AG04450 (cell line): ENCODE data around the gene POLR1A. TPM values are rescaled to one million over a fixed set of nuclear protein-coding genes. Genes with fewer than 3 reads are reported as not detected.

Experiments used
- CTCF ChIA-PET: fragments of 300-600, 350-600 bp; formaldehyde crosslinking; extraction: SDS; loops from one replicate; lab custom pipeline; 2022; ENCODE audit warnings: antibody characterized with exemption, inconsistent platforms; lab: Charles Lee
- POLR2A ChIA-PET: fragments of 350-600 bp; formaldehyde crosslinking; extraction: SDS; loops from one replicate; lab custom pipeline; 2021; ENCODE audit warnings: antibody characterized with exemption, inconsistent platforms; lab: Yijun Ruan, JAX
- DNase-seq: peaks from one replicate; pipeline ENCODE4 v3.0.0-alpha.2; 2011; ENCODE audit warnings: low read depth, low spot score
- H3K27ac ChIP-seq: one replicate; pipeline ENCODE4 v1.5.1; 2012; ENCODE audit warnings: low read depth, low read length, control low read depth
- H3K27me3 ChIP-seq: one replicate; pipeline ENCODE4 v1.6.0; 2012; ENCODE audit warnings: low read length; ENCODE audit not compliant: control insufficient read depth, insufficient read depth
- H3K4me3 ChIP-seq: 2 replicates; pipeline ENCODE4 v1.5.1; 2011; ENCODE audit warnings: mild to moderate bottlenecking, low read depth, low read length, control low read depth
- H3K9me3 ChIP-seq: 2 replicates; pipeline ENCODE4 v1.5.1; 2012; ENCODE audit warnings: low read length; ENCODE audit not compliant: control insufficient read depth, insufficient read depth
- polyA plus RNA-seq: library from polyadenylated mRNA; depleted of rRNA; stranded (reverse); fragments of >200 nt; gene quantifications from 2 replicates; pipeline ENCODE4 v1.2.3, GENCODE V29; 2011
- TF ChIP-seq, protein P1 (sequence below): IDR thresholded peaks from 2 replicates; pipeline ENCODE4 v1.5.1; 2011; ENCODE audit warnings: low read depth, low read length, control low read depth, inconsistent platforms

The POLR1A gene
- polyA plus RNA-seq, 1 experiment, result 11.1 TPM

DNA sequence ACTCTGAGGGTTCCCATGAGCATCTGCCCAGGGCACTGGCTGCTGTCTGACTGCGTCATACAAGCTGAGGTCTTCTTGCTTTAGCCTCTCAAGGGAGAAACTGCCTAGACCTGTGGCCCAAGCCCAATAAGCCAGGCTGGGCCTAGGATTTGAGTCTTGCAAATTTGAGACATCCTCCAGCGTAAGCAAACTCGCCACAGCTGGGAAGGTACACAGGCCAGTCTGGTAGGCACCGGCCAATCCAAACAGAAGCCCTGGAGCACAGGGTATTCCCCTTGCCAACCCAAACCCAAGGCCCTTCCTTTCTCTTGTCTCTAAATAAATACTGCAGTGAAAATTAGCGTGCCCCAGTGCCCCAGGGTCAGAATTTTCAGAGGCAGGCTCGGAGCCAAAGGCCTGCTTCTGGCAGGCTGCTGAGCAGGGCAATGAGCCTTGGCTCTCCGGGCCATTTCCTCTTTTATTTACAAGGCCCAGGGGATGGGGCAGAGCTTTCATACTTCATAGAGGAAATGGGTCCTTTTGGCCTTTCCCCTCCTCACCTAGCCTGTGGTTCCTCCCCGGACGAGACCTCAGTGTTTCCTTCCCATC is 33.3 kb downstream of the POLR1A start:
- CTCF ChIA-PET, result interaction anchor here (0.5 to 1.9 kb wide), 3 partner anchors 183 to 245 kb away, joined by 3 to 13 read pairs (median 3); no protein-coding TSS in a partner anchor
- H3K27ac ChIP-seq, result no peak overlapping the region
- POLR2A ChIA-PET, result no interaction called here
- no peaks in the 10 kb centered on the region for H3K27me3 ChIP-seq
- DNase-seq, result no peak
- TF ChIP-seq, protein P1, sequence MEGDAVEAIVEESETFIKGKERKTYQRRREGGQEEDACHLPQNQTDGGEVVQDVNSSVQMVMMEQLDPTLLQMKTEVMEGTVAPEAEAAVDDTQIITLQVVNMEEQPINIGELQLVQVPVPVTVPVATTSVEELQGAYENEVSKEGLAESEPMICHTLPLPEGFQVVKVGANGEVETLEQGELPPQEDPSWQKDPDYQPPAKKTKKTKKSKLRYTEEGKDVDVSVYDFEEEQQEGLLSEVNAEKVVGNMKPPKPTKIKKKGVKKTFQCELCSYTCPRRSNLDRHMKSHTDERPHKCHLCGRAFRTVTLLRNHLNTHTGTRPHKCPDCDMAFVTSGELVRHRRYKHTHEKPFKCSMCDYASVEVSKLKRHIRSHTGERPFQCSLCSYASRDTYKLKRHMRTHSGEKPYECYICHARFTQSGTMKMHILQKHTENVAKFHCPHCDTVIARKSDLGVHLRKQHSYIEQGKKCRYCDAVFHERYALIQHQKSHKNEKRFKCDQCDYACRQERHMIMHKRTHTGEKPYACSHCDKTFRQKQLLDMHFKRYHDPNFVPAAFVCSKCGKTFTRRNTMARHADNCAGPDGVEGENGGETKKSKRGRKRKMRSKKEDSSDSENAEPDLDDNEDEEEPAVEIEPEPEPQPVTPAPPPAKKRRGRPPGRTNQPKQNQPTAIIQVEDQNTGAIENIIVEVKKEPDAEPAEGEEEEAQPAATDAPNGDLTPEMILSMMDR, result no peak
- H3K9me3 ChIP-seq, result no peaks in the 10 kb centered on the region
- no peak overlapping the region for H3K4me3 ChIP-seq

DNA sequence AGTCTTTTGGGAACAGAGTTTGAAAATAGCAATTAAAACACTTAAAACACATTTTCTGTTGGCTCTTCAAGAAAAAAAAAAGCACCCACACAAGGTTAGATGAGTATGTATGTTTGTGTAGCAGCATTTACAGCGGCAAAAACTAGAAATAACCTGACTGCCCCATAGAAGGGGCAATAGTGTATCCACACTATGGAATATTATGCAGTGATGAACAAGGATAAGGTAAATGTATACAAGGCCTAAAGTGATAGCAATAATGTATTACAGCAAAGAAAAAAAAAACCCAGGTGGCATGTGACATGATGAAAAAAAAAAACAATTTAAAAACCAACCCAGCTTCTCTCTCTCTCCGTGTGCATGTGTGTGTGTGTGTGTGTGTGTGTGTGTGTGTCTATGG is 34.8 kb downstream of the POLR1A start:
- Histone ChIP-seq H3K27me3 (no peaks in the 10 kb centered on the region), H3K27ac (no peak overlapping the region), H3K4me3 (no peak overlapping the region), H3K9me3 (no peaks in the 10 kb centered on the region)
- no peak for DNase-seq
- TF ChIP-seq, protein P1, result no peak
- CTCF ChIA-PET, result interaction anchor here (1.9 to 2.1 kb wide), 2 partner anchors 9 to 243 kb away, joined by 10 to 13 read pairs; no protein-coding TSS in a partner anchor
- POLR2A ChIA-PET, result no interaction called here

DNA sequence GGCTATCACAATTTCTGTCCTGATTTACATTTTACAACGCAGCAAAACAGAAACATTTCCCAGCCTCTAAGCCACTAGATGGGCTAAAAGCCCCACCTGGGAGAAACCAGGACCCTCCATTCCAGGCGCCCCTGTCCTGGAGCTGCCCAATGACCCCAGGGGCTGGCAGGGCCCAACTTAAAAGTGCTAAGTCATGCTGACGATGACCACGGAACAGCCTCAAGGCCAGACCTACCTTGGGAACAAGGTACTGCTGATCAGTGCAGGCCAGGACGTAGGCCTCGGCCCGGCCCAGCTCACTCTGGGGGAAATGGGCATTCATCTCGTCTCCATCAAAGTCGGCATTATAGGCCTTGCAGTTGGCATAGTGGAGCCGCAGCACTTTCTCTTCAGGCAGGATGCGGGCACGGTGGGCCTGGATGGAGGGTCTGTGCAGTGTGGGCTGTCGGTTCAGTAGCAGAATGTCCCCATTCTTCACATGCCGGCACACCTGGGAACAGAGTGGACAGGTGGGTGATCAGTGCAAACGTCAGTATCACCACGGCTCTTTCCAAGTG is 35.8 kb downstream of the POLR1A start:
- H3K27ac ChIP-seq, result no peak overlapping the region

DNA sequence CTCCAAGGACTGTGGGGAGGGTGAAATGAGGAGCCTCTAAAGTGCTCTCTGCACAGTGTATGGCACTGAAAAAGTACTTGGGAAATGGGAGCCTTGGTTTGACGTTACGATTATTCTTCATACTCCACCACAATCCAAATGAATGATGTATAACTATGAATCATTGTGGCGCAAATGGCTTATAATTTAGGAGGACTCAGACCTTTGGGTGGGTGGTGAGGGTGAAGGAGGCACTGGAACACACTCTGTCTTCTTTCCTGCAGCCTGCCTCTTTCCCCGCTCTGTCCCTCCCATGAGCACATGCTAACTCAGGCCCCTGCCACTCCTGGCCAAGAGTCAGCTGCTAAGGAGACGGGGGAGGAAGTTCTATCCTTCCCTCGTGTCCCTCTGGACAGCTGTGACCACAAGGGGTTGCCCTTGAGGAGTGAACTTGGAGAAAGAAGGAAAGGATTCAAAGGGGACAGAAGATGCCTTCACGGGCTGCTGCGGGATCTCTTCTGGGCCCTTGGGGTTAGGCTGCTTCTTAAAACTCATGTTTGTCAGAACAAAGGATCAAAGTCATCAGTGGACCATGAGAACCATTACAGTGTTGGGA is 36.5 kb downstream of the POLR1A start:
- Histone ChIP-seq H3K4me3 (no peak overlapping the region), H3K27ac (no peak overlapping the region), H3K9me3 (no peaks in the 10 kb centered on the region), H3K27me3 (no peaks in the 10 kb centered on the region)
- TF ChIP-seq, protein P1, result no peak
- DNase-seq, result no peak
- ChIA-PET POLR2A (no interaction called here), CTCF (interaction anchor here (1.0 to 4.4 kb wide), 3 partner anchors 10 to 432 kb away, joined by 3 to 19 read pairs (median 7); no protein-coding TSS in a partner anchor)

More for the DNA sequence above, 35.8 kb downstream of the POLR1A start:
- TF ChIP-seq, protein P1, result no peak
- CTCF ChIA-PET, result interaction anchor here (1.5 to 2.1 kb wide), 2 partner anchors 10 to 243 kb away, joined by 4 to 10 read pairs; no protein-coding TSS in a partner anchor
- Histone ChIP-seq H3K9me3 (no peaks in the 10 kb centered on the region), H3K27me3 (no peaks in the 10 kb centered on the region), H3K4me3 (no peak overlapping the region)
- POLR2A ChIA-PET, result no interaction called here
- DNase-seq, result no peak

DNA sequence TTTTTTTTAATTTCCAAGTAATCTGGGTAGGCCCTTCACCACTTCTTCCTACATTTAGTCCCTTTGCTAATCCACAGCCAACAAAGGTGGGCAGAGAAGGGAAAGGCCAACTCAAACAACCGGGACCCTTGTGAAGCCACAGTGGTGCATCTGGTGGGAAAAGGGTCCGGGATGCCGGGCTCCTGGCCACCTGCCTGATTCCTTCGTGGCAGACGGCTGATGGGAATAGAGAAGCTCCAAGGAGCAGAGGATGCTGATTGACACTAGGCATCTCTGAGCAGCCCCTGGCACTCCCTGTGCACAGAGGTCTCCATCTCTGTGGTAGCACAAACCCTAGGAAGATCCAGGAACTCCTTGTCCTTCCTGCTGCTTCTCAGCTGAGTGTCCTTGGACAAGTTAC is 37.0 kb downstream of the POLR1A start:
- no peak for DNase-seq
- H3K4me3 ChIP-seq, result no peak overlapping the region

More for the DNA sequence above, 37.0 kb downstream of the POLR1A start:
- ChIA-PET POLR2A (no interaction called here), CTCF (interaction anchor here (1.0 to 4.4 kb wide), 4 partner anchors 11 to 431 kb away, joined by 3 to 19 read pairs (median 10); no protein-coding TSS in a partner anchor)
- H3K27me3 ChIP-seq, result no peaks in the 10 kb centered on the region
- TF ChIP-seq, protein P1, result no peak
- H3K27ac ChIP-seq, result no peak overlapping the region
- H3K9me3 ChIP-seq, result no peaks in the 10 kb centered on the region
